ENCODE measurements around the gene WDR83. TPM values are rescaled to one million over a fixed set of nuclear protein-coding genes. Genes with fewer than 3 reads are reported as not detected.
"Not testable (repeated sequence)": the region's sequence is repeated elsewhere in the genome, so short reads cannot be mapped to it uniquely, and the experiment has no call there.

The WDR83 gene
- polyA plus RNA-seq, 4 donors: 13.9 to 27.3 (median 14.4) TPM

DNA sequence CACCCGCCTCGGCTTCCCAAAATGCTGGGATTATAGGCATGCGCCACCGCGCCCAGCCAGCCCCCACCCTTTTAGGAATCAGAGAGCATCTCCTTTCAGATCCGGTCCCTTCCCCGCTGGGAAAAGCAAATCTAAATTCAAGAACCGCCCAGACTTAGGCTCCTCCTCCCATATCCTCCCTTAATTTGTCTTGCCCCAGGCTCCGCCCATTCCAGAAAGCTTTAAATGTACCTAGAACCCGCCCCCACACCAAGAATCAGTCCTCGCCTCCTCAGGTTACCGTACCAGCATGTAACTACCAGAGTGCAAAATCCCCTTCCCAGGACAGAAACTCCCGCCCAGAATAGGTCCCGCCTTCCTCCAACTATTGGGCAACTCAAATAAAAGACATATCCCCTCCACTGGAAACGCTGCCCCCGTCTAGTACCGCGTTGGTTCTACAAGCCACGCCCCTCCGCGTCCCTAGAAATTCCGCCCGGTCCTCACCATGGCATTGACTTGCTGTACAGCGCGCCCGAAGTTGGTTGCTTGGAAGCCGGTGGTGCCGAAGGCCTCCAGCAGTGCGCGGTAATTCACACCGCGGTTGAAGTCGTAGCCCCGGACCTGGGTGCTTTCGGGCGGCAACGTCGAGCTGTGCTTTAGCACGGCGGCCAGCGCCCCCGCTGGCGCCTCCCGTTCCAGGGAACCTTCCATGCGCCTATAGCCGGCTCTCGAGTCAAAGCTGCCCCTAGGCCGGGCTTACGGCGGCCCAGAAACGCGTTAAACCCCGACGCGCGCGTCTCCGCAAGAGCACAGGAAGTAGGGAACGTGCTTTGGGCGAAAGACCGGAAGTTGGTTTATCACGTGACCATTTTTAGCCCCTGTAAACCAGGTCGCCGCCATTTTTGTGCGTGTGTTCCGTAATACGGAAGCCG, 14.7 kb downstream of the WDR83 start, which contains the start of gene DHPS:
Gene DHPS, minus strand, starts transcription at position 807 of the 914 bp plus-strand sequence. Its CDS starts 114 bp downstream, at position 693.
- peak; percentile 91 to 96 (median 94) for DNase-seq (ENCODE audit: low read depth in 4 of 4, low spot score in 3 of 4)

DNA sequence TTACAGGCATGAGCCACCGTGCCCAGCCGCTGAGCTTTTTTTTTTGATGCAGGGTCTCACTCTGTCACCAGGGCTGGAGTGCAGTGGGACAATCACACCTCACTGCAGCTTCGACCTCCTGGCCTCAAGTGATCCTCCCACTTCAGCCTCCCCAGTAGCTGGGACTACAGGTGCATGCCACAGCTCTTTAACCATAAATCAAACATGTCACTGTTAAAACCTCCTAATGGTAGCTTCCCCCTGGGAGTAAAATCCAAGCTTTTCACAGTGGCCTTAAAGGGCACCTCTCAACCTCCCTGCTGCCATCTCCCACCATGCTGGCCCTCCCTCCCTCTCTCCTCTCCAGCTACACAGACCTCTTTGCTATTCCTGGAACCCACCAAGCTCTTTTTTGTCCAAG, 19.2 kb downstream of the WDR83 start:
- DNase-seq (ENCODE audit: low read depth in 4 of 4, low spot score in 3 of 4): no peak

DNA sequence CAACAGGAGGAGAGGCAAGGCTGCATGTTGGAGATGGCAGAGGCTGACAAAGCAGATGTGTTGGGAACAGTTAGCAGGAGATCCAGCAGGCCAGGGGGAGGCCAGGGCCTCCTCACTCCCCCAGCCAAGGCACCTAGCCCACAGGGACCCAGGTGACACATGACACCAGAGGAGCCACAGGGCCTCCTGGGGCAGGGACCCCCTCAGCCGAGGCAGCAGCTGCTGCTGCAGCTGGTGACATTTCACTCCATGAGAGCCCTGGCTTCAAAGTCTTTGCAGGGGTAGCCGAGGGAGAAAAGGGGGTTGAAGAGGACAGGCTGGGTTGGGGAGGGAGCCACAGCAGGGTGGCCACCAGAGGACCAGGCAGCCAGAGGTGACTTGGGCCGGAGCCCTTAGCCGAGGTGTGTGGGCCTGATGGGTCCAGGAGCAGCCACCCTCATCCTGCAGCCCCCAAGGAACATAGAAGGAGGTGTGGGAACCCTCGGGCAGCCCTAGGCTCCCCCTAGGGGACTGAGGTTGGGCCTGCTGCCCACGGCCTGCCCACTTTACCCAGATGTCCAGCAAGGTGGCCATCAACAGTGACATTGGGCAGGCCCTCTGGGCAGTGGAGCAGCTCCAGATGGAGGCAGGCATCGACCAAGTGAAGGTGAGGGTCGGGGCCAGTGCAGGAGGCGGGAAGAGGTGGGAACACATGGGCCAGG, 21.0 kb downstream of the WDR83 start, which contains the start of gene GNG14:
Gene GNG14, plus strand, starts transcription at position 503 of the 701 bp plus-strand sequence. Its CDS starts 51 bp downstream, at position 554.
- DNase-seq (ENCODE audit: low read depth in 4 of 4, low spot score in 3 of 4): no peak

DNA sequence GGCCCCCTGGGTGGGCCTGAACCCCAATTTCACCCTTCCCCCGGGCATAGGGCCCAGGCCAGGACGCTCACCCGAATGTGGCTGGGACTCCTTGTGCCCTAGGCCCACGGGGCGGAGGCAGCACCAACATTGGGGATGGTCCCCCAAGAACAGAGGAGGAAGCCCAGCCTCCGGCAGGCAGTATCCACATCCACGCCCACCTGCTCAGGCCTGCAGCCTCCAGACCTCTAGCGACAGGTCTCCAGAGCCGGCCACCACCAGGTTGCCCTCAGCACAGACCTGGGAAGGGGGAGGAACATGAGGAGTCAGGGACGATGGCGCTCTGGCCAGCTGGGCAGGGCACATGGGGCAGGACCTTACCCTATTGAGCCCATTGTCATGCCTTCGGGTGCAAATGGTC, 22.4 kb downstream of the WDR83 start:
- no peak for DNase-seq (ENCODE audit: low read depth in 4 of 4, low spot score in 3 of 4)

DNA sequence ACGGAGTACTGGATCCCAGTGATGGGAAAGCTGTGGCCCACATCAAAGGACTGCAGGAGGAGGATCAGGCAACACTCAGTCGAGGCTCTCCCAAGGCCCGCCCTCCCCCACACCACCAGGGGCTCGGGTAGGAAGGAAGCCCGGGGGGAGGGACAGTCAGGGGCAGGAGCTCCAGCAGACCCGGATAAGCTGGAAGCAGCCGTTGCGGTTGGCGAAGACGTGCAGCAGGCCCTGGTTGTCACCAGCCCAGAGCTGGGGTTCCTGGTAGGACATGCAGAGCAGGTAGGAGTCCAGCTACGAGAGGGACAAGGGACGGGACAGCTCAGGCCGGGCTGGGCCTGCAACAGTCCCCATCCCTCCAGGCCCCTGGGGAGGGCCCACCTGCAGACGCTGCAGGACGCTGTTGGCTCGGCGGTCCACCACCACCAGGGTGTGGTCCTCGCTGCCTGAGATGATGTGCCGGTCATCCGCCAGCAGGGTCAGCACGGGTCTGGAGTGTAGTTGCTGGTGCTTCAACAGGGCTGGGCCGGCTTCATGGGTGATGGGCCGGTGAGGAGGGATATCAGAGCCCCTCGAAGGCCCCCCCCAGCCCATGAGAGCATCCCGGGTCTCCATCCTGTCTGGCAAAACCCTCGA, 23.1 kb downstream of the WDR83 start:
- DNase-seq (ENCODE audit: low read depth in 4 of 4, low spot score in 3 of 4): no peak

DNA sequence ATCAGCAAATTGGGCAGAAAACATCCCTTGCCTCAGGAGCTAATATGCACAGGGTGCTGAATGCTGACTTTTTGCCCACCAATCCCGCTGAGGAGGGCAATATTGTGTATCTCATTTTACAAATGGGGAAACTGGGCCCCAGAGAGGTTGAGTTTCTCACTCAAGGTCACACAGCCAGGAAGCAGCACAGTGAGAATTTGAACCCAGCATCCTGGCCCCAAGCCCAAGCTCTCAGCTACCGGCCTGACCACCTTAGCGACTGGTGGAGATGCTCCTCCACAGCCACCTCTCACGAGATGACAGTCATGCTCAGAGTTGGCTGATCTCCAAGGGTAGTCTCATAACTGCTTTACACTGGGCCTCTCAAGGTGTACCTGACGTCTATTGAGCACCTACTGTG, 26.4 kb downstream of the WDR83 start:
- DNase-seq (ENCODE audit: low read depth in 4 of 4, low spot score in 3 of 4): no peak

DNA sequence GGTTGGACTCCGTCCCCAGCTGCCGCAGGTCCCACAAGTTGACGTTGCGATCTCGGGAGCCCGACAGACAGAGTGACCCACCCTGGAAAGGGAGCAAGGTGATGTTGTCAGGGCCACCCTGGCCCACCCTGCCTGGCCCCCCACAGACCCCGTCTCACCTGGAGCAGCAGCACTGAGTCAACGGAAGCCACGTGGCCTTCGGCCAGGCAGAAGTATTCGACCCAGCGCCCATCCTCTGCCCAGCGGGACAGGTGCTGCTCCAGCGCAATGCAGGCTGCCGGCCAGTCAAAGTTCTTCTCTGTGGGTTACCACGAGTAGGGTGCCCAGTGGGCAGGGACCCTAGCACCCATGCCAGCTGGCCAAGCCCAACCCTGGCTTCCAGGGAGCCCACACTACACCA, 28.0 kb downstream of the WDR83 start:
- no peak for DNase-seq (ENCODE audit: low read depth in 4 of 4, low spot score in 3 of 4)

DNA sequence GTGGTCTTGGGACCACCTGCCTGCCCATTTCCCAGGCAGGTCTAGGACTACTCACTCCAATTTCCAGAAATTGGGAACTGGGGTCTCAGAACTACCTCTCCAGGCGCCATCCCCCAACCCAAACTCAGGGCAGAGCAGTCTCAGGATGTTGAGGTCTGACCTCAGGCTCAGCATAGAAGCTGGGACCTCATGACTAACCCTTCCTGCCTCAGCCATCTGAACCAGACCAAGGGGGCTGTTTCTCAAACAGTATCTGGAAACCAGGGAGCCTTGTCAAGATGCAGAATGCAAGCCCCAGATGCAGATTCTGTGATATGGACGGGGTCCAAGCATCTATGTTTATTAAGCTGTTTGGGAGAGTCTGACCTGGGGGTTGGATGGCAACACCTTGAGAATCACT, 28.5 kb downstream of the WDR83 start:
- no peak for DNase-seq (ENCODE audit: low read depth in 4 of 4, low spot score in 3 of 4)

DNA sequence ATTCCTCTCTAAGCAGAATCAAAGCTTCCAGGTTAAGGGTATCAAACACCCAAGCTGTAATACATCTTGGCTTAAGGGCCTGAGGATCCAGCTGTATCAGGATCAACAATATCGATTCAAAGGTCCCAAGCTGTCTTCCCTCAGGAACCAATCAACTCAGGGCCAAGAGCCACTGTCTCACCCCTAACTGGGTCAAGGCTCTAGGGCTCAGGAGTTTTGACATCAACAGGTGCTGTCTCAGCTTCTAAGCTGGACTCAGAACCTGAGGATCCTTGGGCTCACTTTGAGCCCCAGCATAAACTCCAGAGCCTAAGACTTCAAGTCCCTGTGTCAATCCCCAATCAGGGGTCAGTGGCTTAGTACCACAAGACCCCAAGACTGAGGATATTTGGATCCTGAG, 28.9 kb downstream of the WDR83 start:
- no peak for DNase-seq (ENCODE audit: low read depth in 4 of 4, low spot score in 3 of 4)

DNA sequence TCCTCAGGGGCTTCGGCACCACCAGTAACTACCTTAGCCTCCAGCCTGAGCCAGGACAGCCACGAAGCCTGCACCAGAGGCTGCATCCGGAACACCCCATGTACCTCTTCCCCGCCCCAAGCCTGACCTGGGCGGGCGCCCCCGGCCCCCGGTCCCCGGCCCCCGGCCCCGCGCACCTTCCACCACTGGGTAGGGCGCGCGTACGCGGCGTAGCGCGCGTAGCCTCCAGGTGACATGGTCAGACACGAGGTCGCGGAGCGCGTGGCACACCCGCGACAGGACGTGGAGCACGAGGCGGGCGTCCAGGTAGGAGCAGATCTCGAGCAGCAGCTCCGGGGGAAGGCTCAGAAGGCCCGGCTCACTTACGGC, 29.4 kb downstream of the WDR83 start:
- DNase-seq (ENCODE audit: low read depth in 4 of 4, low spot score in 3 of 4): no peak

DNA sequence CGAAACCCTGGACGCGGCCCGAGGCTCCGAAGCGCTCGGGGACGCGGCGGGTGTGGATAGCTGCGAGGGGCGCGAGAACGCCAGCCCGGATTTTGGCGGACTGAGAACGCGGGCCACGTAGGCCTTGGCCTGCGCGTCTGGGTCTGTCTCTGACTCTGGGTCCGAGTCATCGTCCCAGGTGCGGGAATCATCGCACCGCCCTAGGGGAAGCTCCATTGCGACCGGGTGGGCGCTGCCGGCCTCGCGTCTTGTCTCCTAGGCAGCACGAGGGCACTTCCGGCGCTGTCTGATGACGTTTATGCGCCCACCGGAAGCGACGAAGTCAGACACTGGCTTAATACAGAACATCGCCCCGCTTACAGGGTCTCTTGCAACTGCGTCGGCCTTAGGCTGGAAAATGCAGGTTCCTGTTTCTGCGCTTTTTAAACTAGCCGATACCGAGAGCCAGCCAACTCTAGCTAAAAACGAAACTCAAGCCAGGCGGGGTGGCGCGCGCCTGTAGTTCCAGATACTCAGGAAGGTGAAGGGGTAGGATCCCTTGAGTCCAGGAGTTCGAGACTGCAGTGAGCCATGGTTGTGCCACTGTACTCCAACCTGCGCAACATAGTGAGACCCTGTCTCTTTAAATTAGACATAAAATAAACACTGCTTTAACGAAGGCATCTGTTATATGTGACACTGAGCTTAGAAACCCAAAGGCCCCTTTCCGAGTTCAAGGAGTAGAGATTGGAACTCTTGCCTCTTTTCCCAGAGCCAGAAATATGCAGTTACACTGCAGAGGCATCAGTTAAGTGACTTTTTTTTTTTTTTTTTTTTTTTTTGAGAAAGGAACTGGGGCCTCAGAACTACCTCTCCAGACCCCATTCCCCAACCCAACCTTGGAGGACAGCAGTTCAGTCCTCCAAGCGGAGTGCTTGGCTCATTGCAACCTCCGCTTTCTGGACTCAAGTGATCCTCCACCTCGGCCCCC, 30.0 kb downstream of the WDR83 start, which contains the start of gene FBXW9:
Gene FBXW9, minus strand, starts transcription at position 266 of the 970 bp plus-strand sequence. Its CDS starts 50 bp downstream, at position 216.
- peak; percentile 86 to 94 (median 91) for DNase-seq (ENCODE audit: low read depth in 4 of 4, low spot score in 3 of 4)

DNA sequence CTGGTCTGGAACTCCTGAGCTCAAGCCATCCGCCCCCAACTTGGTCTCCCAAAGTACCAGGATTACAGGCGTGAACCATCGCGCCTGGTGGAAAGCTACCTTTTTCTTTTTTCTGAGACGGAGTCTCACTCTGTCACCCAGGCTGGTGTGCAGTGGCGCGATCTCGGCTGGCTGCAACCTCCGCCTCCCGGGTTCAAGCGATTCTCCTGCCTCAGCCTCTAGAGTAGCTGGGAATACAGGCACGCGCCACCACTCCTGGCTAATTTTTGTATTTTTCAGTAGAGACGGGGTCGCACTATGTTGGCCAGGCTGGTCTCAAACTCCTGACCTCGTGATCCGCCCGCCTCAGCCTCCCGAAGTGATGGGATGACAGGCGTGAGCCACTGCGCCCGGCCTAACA, 30.8 kb downstream of the WDR83 start:
- DNase-seq (ENCODE audit: low read depth in 4 of 4, low spot score in 3 of 4): not testable (repeated sequence)

DNA sequence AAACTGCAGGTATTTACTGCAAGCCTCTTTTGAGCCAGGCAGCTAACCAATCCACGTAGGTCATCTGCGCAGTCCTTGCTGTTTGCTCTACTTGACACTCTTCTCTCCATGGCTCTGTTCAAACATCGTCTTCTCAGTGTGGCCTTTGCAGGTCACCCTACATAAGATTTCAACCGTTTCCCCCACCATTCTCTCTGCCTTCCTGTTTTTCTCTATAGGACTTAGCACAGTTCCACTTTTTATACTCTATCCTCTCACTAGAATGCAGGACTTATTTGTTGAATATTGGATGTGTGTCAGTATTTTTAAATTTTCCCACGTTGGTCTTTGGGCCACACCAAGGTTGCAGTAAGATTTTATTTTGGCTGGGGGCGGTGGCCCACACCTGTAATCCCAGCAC, 31.5 kb downstream of the WDR83 start:
- no peak for DNase-seq (ENCODE audit: low read depth in 4 of 4, low spot score in 3 of 4)

DNA sequence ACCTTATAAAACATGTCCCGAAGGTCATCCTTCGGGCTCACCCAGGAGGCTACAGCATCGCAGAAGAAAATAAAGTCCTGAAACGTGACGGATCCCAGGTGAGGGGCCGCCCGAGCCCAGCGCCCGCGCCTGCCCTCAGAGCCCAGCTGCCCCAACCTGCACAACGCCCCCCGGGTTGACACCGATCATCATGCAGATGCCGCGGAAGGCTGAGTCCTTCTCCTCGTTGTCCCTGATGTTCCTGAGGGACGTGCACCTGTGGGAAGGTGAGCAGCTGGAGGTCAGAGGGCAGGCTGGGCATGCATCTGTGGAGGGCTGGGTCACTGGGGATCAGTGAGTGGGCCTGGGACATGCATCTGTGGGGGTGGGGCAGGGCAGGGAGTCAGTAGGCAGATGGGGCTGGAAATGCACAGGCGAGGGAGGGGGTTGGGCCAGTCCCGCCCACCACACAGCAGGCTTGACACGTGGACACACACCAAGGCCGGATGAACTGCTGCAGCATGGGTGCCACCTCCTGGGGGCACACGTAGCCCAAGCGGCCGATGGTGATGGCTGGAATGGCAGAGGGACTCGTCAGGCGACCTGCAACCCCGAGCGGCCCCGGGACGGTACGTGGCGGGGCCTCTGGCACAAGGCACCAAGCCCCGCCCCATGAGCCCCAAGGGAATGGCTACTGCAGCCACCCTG, 35.1 kb downstream of the WDR83 start:
- DNase-seq (ENCODE audit: low read depth in 4 of 4, low spot score in 3 of 4): no peak

DNA sequence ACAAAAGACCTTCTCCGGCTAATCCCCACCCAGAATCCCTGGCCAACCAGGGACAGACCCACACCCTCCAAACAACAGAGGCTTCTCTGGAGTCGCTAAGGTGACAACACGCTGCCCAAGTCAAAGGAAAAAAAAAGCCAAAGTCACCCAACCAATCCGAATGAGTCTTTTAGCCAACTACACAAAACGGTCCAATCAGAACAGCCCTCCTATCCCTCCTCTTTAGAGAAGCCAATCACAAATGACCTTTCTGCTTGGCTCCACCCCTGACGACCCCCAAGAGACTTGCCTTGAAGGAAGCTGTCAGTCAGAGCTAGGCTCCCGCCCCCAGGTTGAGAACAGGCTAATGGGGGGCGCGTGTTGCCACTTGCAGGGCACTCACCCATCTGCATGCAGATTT, 36.4 kb downstream of the WDR83 start:
- no peak for DNase-seq (ENCODE audit: low read depth in 4 of 4, low spot score in 3 of 4)

DNA sequence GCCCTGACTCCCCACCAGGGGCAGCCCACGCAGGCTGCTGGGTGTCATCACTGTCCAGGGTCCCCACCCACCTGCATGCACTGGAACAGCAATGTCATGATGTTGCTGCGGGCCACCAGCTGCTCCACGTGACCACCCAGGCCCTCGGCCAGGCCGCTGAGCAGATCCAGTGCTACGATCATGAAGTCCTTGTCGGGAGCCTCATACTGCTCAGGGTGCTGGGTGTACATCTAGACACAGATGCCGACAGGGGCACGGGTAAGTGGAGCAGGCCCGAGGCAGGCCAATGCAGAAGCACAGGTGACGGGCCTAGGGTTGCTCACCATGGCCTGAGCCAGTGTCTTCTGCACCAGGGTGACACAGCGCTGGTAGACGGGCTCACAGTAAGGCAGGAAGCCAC, 38.6 kb downstream of the WDR83 start:
- no peak for DNase-seq (ENCODE audit: low read depth in 4 of 4, low spot score in 3 of 4)

DNA sequence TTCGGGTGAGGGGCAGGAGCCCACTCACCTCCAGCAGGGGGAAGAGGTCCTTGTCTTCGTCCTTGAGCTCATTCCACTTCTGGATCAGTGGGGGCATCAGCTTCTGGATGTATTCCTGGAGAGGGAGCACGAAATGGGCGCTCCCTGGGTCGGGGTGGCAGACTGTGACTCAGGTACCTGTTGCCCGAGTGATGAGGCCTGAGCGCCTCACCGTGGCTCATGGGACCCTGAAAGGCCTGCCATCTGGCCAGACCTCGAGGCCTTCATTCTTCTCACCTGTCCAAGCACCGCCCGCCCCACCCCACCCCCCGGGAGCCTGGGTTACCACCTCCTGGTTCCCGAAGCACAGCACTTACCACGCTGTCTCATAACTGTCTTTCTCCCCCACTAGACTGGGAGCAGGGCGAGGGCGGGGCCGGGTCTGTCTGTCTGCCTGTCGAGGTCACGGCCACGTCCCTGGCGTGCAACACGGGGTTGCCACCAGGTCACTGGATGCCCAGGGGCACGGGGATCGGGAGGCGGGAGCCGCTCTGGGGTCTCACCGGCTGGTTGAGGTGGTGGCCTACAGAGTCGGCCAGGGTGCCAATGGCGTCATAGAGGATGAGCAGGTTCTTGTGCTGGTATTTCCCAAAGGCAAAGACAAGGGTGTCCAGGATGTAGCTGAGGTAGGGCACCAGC, 39.2 kb downstream of the WDR83 start:
- DNase-seq (ENCODE audit: low read depth in 4 of 4, low spot score in 3 of 4): no peak

DNA sequence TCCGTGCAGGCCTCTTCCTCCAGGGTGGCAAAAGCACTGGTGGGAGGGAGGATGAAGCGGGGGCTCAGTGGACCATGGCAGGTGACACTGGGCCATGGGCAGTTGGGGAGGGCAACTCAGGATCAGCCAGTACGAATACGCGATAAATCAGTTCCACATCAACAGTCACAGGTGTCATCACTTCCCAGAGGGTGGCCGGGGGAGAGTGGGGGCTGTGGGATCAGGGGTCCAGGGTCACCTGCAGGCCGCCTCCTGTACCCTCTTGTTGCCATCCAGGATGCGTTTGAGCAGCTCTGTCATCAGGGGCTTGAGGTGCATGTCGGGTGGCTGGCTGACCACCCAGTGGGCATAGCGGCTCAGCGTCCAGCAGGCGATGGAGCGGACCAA, 39.7 kb downstream of the WDR83 start:
- DNase-seq (ENCODE audit: low read depth in 4 of 4, low spot score in 3 of 4): no peak

DNA sequence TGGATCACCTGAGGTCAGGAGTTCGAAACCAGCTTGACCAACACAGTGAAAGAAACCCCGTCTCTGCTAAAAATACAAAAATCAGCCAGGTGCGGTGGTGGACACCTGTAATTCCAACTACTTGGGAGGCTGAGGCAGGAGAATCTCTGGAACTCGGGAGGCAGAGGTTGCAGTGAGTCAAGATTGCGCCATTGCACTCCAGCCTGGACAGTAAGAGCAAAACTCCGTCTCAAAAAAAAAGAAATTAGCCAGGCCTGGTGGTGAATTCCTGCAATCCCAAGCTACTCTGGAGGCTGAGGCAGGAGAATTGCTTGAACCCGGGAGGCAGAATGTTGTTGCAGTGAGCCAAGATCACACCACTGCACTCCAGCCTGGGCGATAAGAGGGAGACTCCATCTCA, 42.0 kb downstream of the WDR83 start:
- no peak for DNase-seq (ENCODE audit: low read depth in 4 of 4, low spot score in 3 of 4)

Data from left renal pelvis (tissue), 4 donors.